Measurements from ENCODE around the gene FSIP1. TPM values are rescaled to one million over a fixed set of nuclear protein-coding genes. Genes with fewer than 3 reads are reported as not detected.

Gene FSIP1
- total RNA-seq, 2 experiments from 2014 or later = 0.21 to 0.27 TPM

GRCh38 chr15:39778021-39778420, 4.6 kb downstream of the FSIP1 start:
- H3K27ac Mint-ChIP-seq = no peak overlapping the region
- DNase-seq = no peak
- no peaks in the 10 kb centered on the region for H3K36me3 Mint-ChIP-seq (ENCODE audit: low read depth)
- H3K27me3 Mint-ChIP-seq (ENCODE audit: low read depth) = no peaks in the 10 kb centered on the region
- no peaks in the 10 kb centered on the region for H3K9me3 Mint-ChIP-seq
- no peak overlapping the region for H3K4me3 Mint-ChIP-seq
- CTCF ChIA-PET = interaction anchor here (1.3 to 2.2 kb wide), 2 partner anchors 11 to 22 kb away, joined by 3 to 8 read pairs; no protein-coding TSS in a partner anchor
- H3K4me1 Mint-ChIP-seq (ENCODE audit: low read depth) = peaks cover 27% of the 10 kb centered on the region
- intact Hi-C loops (cut with micrococcal nuclease) = no loop called here

- intact Hi-C loops (cut with micrococcal nuclease) = no loop called here
- DNase-seq = no peak
- Mint-ChIP-seq H3K9me3 (no peaks in the 10 kb centered on the region), H3K4me3 (no peak overlapping the region), H3K27me3 (ENCODE audit: low read depth) (no peaks in the 10 kb centered on the region), H3K27ac (no peak overlapping the region), H3K4me1 (ENCODE audit: low read depth) (peaks cover 27% of the 10 kb centered on the region), H3K36me3 (ENCODE audit: low read depth) (no peaks in the 10 kb centered on the region)
- CTCF ChIA-PET = interaction anchor here (1.3 to 2.2 kb wide), 2 partner anchors 11 to 21 kb away, joined by 3 to 8 read pairs; no protein-coding TSS in a partner anchor
Measured at GRCh38 chr15:39777496-39777895, 5.1 kb downstream of the FSIP1 start.

GRCh38 chr15:39776068-39776467, 6.6 kb downstream of the FSIP1 start:
- peaks cover 18% of the 10 kb centered on the region for H3K4me1 Mint-ChIP-seq (ENCODE audit: low read depth)
- CTCF ChIA-PET = no interaction called here
- no peaks in the 10 kb centered on the region for H3K27me3 Mint-ChIP-seq (ENCODE audit: low read depth)
- intact Hi-C loops (cut with micrococcal nuclease) = no loop called here
- H3K36me3 Mint-ChIP-seq (ENCODE audit: low read depth) = no peaks in the 10 kb centered on the region
- H3K4me3 Mint-ChIP-seq = no peak overlapping the region
- no peak for DNase-seq
- H3K9me3 Mint-ChIP-seq = no peaks in the 10 kb centered on the region
- H3K27ac Mint-ChIP-seq = no peak overlapping the region

- Mint-ChIP-seq H3K4me1 (ENCODE audit: low read depth) (peaks cover 15% of the 10 kb centered on the region), H3K4me3 (peak overlapping the region; percentile 24), H3K36me3 (ENCODE audit: low read depth) (no peaks in the 10 kb centered on the region), H3K9me3 (no peaks in the 10 kb centered on the region), H3K27ac (peak overlapping the region; percentile 46), H3K27me3 (ENCODE audit: low read depth) (no peaks in the 10 kb centered on the region)
- CTCF ChIA-PET = interaction anchor here (0.8 to 2.3 kb wide), 3 partner anchors 17 to 90 kb away, joined by 3 to 12 read pairs (median 4); no protein-coding TSS in a partner anchor
- intact Hi-C loops (cut with micrococcal nuclease) = no loop called here
- peak; percentile 68 for DNase-seq
Measured at GRCh38 chr15:39774688-39775267, 7.9 kb downstream of the FSIP1 start.

- Mint-ChIP-seq H3K27ac (no peak overlapping the region), H3K4me3 (no peak overlapping the region), H3K4me1 (ENCODE audit: low read depth) (peaks cover 15% of the 10 kb centered on the region), H3K9me3 (no peaks in the 10 kb centered on the region), H3K27me3 (ENCODE audit: low read depth) (no peaks in the 10 kb centered on the region), H3K36me3 (ENCODE audit: low read depth) (no peaks in the 10 kb centered on the region)
- no peak for DNase-seq
- intact Hi-C loops (cut with micrococcal nuclease) = no loop called here
- CTCF ChIA-PET = interaction anchor here (1.1 kb wide), 1 partner anchor 14 kb away, joined by 5 read pairs; no protein-coding TSS in a partner anchor
Measured at GRCh38 chr15:39770748-39771689, 11.6 kb downstream of the FSIP1 start.

- intact Hi-C loops (cut with micrococcal nuclease) = no loop called here
- H3K4me1 Mint-ChIP-seq (ENCODE audit: low read depth) = no peaks in the 10 kb centered on the region
- DNase-seq = no peak
- H3K27me3 Mint-ChIP-seq (ENCODE audit: low read depth) = no peaks in the 10 kb centered on the region
- H3K36me3 Mint-ChIP-seq (ENCODE audit: low read depth) = no peaks in the 10 kb centered on the region
- no peaks in the 10 kb centered on the region for H3K9me3 Mint-ChIP-seq
- no peak overlapping the region for H3K27ac Mint-ChIP-seq
- no peak overlapping the region for H3K4me3 Mint-ChIP-seq
- CTCF ChIA-PET = interaction anchor here (0.7 to 1.4 kb wide), 2 partner anchors 11 to 507 kb away, joined by 3 to 4 read pairs; no protein-coding TSS in a partner anchor
Measured at GRCh38 chr15:39767921-39768320, 14.7 kb downstream of the FSIP1 start.

GRCh38 chr15:39761006-39761405, 21.6 kb downstream of the FSIP1 start:
- H3K36me3 Mint-ChIP-seq (ENCODE audit: low read depth) = no peaks in the 10 kb centered on the region
- intact Hi-C loops (cut with micrococcal nuclease) = no loop called here
- no peak overlapping the region for H3K27ac Mint-ChIP-seq
- CTCF ChIA-PET = no interaction called here
- no peaks in the 10 kb centered on the region for H3K9me3 Mint-ChIP-seq
- no peaks in the 10 kb centered on the region for H3K4me1 Mint-ChIP-seq (ENCODE audit: low read depth)
- no peaks in the 10 kb centered on the region for H3K27me3 Mint-ChIP-seq (ENCODE audit: low read depth)
- H3K4me3 Mint-ChIP-seq = no peak overlapping the region
- DNase-seq = no peak

- DNase-seq = peak; percentile 24
- H3K4me3 Mint-ChIP-seq = no peak overlapping the region
- H3K27ac Mint-ChIP-seq = no peak overlapping the region
- H3K9me3 Mint-ChIP-seq = no peaks in the 10 kb centered on the region
- intact Hi-C loops (cut with micrococcal nuclease) = loop anchor here (1.0 to 10.0 kb wide), 6 partner anchors 71 to 1050 kb away; no protein-coding TSS in a partner anchor
- no peaks in the 10 kb centered on the region for H3K36me3 Mint-ChIP-seq (ENCODE audit: low read depth)
- H3K4me1 Mint-ChIP-seq (ENCODE audit: low read depth) = no peaks in the 10 kb centered on the region
- CTCF ChIA-PET = interaction anchor here (0.6 to 4.9 kb wide), 40 partner anchors 9 to 1065 kb away, joined by 3 to 95 read pairs (median 5); partner anchors contain the start of genes FSIP1 and THBS1
- H3K27me3 Mint-ChIP-seq (ENCODE audit: low read depth) = peaks cover 7% of the 10 kb centered on the region
Measured at GRCh38 chr15:39756806-39757522, 25.7 kb downstream of the FSIP1 start.

GRCh38 chr15:39752991-39753390, 29.6 kb downstream of the FSIP1 start:
- no peak overlapping the region for H3K4me3 Mint-ChIP-seq
- no peaks in the 10 kb centered on the region for H3K36me3 Mint-ChIP-seq (ENCODE audit: low read depth)
- H3K27ac Mint-ChIP-seq = no peak overlapping the region
- H3K9me3 Mint-ChIP-seq = no peaks in the 10 kb centered on the region
- DNase-seq = no peak
- peaks cover 21% of the 10 kb centered on the region for H3K27me3 Mint-ChIP-seq (ENCODE audit: low read depth)
- H3K4me1 Mint-ChIP-seq (ENCODE audit: low read depth) = no peaks in the 10 kb centered on the region
- intact Hi-C loops (cut with micrococcal nuclease) = loop anchor here (10.0 kb wide), 1 partner anchor 578 kb away; no protein-coding TSS in a partner anchor
- CTCF ChIA-PET = no interaction called here

- no peak overlapping the region for H3K27ac Mint-ChIP-seq
- H3K27me3 Mint-ChIP-seq (ENCODE audit: low read depth) = peaks cover 21% of the 10 kb centered on the region
- H3K9me3 Mint-ChIP-seq = no peaks in the 10 kb centered on the region
- DNase-seq = no peak
- no peaks in the 10 kb centered on the region for H3K36me3 Mint-ChIP-seq (ENCODE audit: low read depth)
- intact Hi-C loops (cut with micrococcal nuclease) = loop anchor here (10.0 kb wide), 1 partner anchor 577 kb away; no protein-coding TSS in a partner anchor
- CTCF ChIA-PET = no interaction called here
- H3K4me1 Mint-ChIP-seq (ENCODE audit: low read depth) = no peaks in the 10 kb centered on the region
- no peak overlapping the region for H3K4me3 Mint-ChIP-seq
Measured at GRCh38 chr15:39752246-39752645, 30.4 kb downstream of the FSIP1 start.

GRCh38 chr15:39748276-39748675, 34.4 kb downstream of the FSIP1 start:
- Mint-ChIP-seq H3K36me3 (ENCODE audit: low read depth) (no peaks in the 10 kb centered on the region), H3K9me3 (no peaks in the 10 kb centered on the region), H3K4me1 (ENCODE audit: low read depth) (no peaks in the 10 kb centered on the region), H3K27me3 (ENCODE audit: low read depth) (peaks cover 18% of the 10 kb centered on the region), H3K4me3 (no peak overlapping the region), H3K27ac (no peak overlapping the region)
- CTCF ChIA-PET = interaction anchor here (2.2 kb wide), 1 partner anchor 9 kb away, joined by 9 read pairs; no protein-coding TSS in a partner anchor
- intact Hi-C loops (cut with micrococcal nuclease) = no loop called here
- DNase-seq = no peak

GRCh38 chr15:39747326-39747725, 35.3 kb downstream of the FSIP1 start:
- intact Hi-C loops (cut with micrococcal nuclease) = no loop called here
- Mint-ChIP-seq H3K4me3 (no peak overlapping the region), H3K36me3 (ENCODE audit: low read depth) (no peaks in the 10 kb centered on the region), H3K9me3 (no peaks in the 10 kb centered on the region), H3K27me3 (ENCODE audit: low read depth) (peaks cover 17% of the 10 kb centered on the region), H3K4me1 (ENCODE audit: low read depth) (no peaks in the 10 kb centered on the region), H3K27ac (no peak overlapping the region)
- DNase-seq = no peak
- CTCF ChIA-PET = interaction anchor here (2.2 kb wide), 1 partner anchor 10 kb away, joined by 9 read pairs; no protein-coding TSS in a partner anchor
